Erythroblast (primary cell): ENCODE measurements around the gene LRRC8C.

ENCODE experiments used
- GATA1 ChIP-seq: IDR thresholded peaks from 2 replicates; pipeline ENCODE4 v1.6.1; 2011; ENCODE audit warnings: low read depth, mild to moderate bottlenecking, control low read depth, low read length, moderate library complexity
- POLR2A ChIP-seq: IDR thresholded peaks from 2 replicates; pipeline ENCODE4 v1.6.1; 2011; ENCODE audit warnings: mild to moderate bottlenecking, low read length

DNA sequence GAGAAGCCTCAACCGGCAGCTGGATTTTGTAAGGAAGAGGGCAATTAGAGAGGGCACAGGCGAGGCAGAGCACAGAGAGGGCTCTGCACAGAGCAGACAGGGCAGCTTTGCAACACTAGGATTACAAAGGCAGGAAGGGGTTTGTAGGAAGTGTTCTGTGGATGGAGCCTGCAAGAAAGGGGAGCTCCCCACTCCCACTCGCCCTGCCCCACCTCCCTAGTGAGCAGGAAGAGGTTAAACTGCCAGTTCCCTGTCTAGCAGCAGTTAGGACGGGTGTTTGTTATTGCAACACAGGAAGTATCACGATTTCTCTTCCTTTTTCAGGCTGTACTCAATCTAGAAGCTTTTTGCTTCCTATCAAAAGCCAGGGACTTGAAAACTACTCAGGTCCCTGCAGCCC lies 124.6 kb downstream of the LRRC8C start:
- TF ChIP-seq POLR2A = no peak
- no peak for TF ChIP-seq GATA1
